Measurements from ENCODE around the gene IL19. TPM values are rescaled to one million over a fixed set of nuclear protein-coding genes. Genes with fewer than 3 reads are reported as not detected.

The IL19 gene
- total and polyA plus RNA-seq, 9 of the 15 experiments (the other 6 are each of a cell fraction or from before 2014, with no cell fraction given) = not detected

DNA sequence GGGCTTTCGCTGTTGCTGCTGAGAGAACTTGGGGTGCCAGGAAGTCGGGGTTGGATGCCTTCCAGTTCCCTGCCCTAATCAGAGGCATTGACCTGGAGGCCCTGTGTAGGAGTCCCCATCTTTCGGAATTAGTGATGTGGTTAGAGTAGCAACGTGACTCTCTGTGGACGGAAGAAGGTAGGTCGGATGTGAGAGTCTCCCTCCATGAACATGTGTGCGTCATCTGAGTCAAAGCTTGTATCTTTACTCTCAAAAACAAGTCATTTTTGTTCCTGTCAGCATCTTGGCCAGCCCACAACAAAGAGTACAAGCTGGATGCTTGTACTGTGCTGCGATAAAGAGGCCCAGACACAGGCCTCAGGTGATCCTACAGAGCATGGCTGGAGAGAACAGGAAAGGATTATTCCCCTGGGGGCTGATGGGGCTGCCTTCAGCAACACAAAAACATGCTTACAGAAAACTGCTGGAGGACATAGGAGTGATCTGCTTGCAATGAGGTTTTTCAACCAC is 32.7 kb downstream of the IL19 start:
- H2AFZ ChIP-seq (ENCODE audit: low read depth, low read length) = no peak overlapping the region
- FAIRE-seq = no peak
- no peak overlapping the region for H3K4me3 ChIP-seq
- H4K20me1 ChIP-seq (replicated peaks; ENCODE audit: control insufficient read depth, insufficient read depth, low read length) = no peaks in the 10 kb centered on the region
- in situ Hi-C loops (cut with MboI) (loop anchor here (5.0 kb wide), 1 partner anchor 66 kb away; no protein-coding TSS in a partner anchor), intact Hi-C loops (cut with micrococcal nuclease) (loop anchor here (10.0 kb wide), 1 partner anchor 308 kb away; no protein-coding TSS in a partner anchor)
- DNase-seq (ENCODE audit: extremely low read depth in 1 of 4, low spot score in 3 of 4) = no peak
- no peaks in the 10 kb centered on the region for H3K9me3 ChIP-seq (replicated peaks; ENCODE audit: control insufficient read depth, insufficient read depth, low read depth, low read length)
- ATAC-seq = no peak; the same call in 2 of the 3 replicates
- no TSS peak for BruUV-seq (replicated peaks)
- no peaks in the 10 kb centered on the region; a peak in 1 of 5 replicates for H3K4me1 ChIP-seq (replicated peaks in 1 of 2; ENCODE audit: control insufficient read depth in 2 of 2, insufficient read depth in 2 of 2, low read length in 2 of 2)
- H3K79me2 ChIP-seq (ENCODE audit: control insufficient read depth, insufficient read depth, low read length) = no peaks in the 10 kb centered on the region
- H3K4me2 ChIP-seq (ENCODE audit: insufficient read depth, low read length) = no peak overlapping the region
- POLR2A ChIA-PET = interaction anchor here (0.6 to 1.1 kb wide), 3 partner anchors 14 to 170 kb away, joined by 3 read pairs; no protein-coding TSS in a partner anchor
- 12% methylated on average over 8 of the region's 8 CpGs for whole genome bisulfite sequencing (ENCODE audit: insufficient coverage, low coverage, missing lambda C conversion rate)
- H3K27me3 ChIP-seq (ENCODE audit: control insufficient read depth in 2 of 2, insufficient read depth in 2 of 2, low read length in 2 of 2) = peaks cover 13 to 29% of the 10 kb centered on the region in 2 experiments
- CTCF ChIA-PET (ENCODE audit: low intra/inter-chr PET ratio) = no interaction called here
- H3K9ac ChIP-seq (ENCODE audit: insufficient read depth in 1 of 2, low read depth in 2 of 2, low read length in 2 of 2) = no peak overlapping the region
- H3K36me3 ChIP-seq (ENCODE audit: control insufficient read depth, insufficient read depth, low read length) = no peaks in the 10 kb centered on the region
- H3K27ac ChIP-seq (ENCODE audit: extremely low read depth, low read depth, low read length) = no peak overlapping the region
- peaks cover 3% of the 10 kb centered on the region for H3K9me1 ChIP-seq (ENCODE audit: control insufficient read depth, insufficient read depth, low read length)
- TF ChIP-seq NFE2 (IDR thresholded peaks at IDR 0.05; ENCODE audit: low read depth) = no peak
- TF ChIP-seq ZNF212 (CRISPR knock-in tag; IDR thresholded peaks at IDR 0.05) = no peak
- no peak for TF ChIP-seq RBM17 (IDR thresholded peaks at IDR 0.05; ENCODE audit: borderline replicate concordance, low read depth, low read length)
- TF ChIP-seq NBN (IDR thresholded peaks at IDR 0.05; ENCODE audit: low read depth) = no peak
- no peak for TF ChIP-seq MCM7 (IDR thresholded peaks at IDR 0.05)
- TF ChIP-seq, protein P1, sequence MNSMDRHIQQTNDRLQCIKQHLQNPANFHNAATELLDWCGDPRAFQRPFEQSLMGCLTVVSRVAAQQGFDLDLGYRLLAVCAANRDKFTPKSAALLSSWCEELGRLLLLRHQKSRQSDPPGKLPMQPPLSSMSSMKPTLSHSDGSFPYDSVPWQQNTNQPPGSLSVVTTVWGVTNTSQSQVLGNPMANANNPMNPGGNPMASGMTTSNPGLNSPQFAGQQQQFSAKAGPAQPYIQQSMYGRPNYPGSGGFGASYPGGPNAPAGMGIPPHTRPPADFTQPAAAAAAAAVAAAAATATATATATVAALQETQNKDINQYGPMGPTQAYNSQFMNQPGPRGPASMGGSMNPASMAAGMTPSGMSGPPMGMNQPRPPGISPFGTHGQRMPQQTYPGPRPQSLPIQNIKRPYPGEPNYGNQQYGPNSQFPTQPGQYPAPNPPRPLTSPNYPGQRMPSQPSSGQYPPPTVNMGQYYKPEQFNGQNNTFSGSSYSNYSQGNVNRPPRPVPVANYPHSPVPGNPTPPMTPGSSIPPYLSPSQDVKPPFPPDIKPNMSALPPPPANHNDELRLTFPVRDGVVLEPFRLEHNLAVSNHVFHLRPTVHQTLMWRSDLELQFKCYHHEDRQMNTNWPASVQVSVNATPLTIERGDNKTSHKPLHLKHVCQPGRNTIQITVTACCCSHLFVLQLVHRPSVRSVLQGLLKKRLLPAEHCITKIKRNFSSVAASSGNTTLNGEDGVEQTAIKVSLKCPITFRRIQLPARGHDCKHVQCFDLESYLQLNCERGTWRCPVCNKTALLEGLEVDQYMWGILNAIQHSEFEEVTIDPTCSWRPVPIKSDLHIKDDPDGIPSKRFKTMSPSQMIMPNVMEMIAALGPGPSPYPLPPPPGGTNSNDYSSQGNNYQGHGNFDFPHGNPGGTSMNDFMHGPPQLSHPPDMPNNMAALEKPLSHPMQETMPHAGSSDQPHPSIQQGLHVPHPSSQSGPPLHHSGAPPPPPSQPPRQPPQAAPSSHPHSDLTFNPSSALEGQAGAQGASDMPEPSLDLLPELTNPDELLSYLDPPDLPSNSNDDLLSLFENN (IDR thresholded peaks at IDR 0.05; ENCODE audit: low read depth in 2 of 2, low read length in 2 of 2) = no peak
- no peak for TF ChIP-seq ZNF174 (CRISPR knock-in tag; IDR thresholded peaks at IDR 0.05)
- no peak for TF ChIP-seq ZNF324 (CRISPR knock-in tag; IDR thresholded peaks at IDR 0.05)
- no peak for TF ChIP-seq ZZZ3 (IDR thresholded peaks at IDR 0.05)
- no peak for TF ChIP-seq MCM2 (IDR thresholded peaks at IDR 0.05; ENCODE audit: low read depth)
- no peak for TF ChIP-seq DDX20 (tag; IDR thresholded peaks at IDR 0.05; ENCODE audit: low read depth)
- TF ChIP-seq DIDO1 (tag; IDR thresholded peaks at IDR 0.05; ENCODE audit: low read depth) = no peak

Data from K562 (cell line).